Glomerular visceral epithelial cell (primary cell): ENCODE results near the gene CD6.

ENCODE experiments used
- DNase-seq: peaks from one replicate; pipeline ENCODE4 v3.0.0-alpha.2; 2016; ENCODE audit errors: extremely low spot score

The CD6 gene

GRCh38 chr11:60971520-60971919 is at the start of gene CD6:
CD6 (plus strand) TSS chr11:60971680; CDS start chr11:60971866, 186 bp downstream.
- DNase-seq = no peak

GRCh38 chr11:60921777-60922335 is 49.6 kb upstream of the CD6 start:
- no peak for DNase-seq

- no peak for DNase-seq
Measured at GRCh38 chr11:60922906-60923305, 48.6 kb upstream of the CD6 start.

- no peak for DNase-seq
Measured at GRCh38 chr11:60923326-60923725, 48.2 kb upstream of the CD6 start.

GRCh38 chr11:60923800-60924109 is 47.7 kb upstream of the CD6 start:
- DNase-seq = no peak

- peak; percentile 67 for DNase-seq
Measured at GRCh38 chr11:60924110-60924905, 47.2 kb upstream of the CD6 start, which contains the start of gene TMEM132A. TMEM132A (plus strand) TSS chr11:60924460; CDS start chr11:60924634, 174 bp downstream.

GRCh38 chr11:60924906-60925853 is 46.3 kb upstream of the CD6 start:
- peak; percentile 6 for DNase-seq

GRCh38 chr11:60925868-60926267 is 45.6 kb upstream of the CD6 start:
- peak; percentile 69 for DNase-seq

GRCh38 chr11:60926500-60926899 is 45.0 kb upstream of the CD6 start:
- no peak for DNase-seq

GRCh38 chr11:60927061-60927592 is 44.4 kb upstream of the CD6 start:
- DNase-seq = no peak

- DNase-seq = no peak
Measured at GRCh38 chr11:60927600-60927999, 43.9 kb upstream of the CD6 start.

- no peak for DNase-seq
Measured at GRCh38 chr11:60928563-60929001, 42.9 kb upstream of the CD6 start.

GRCh38 chr11:60929764-60930163 is 41.7 kb upstream of the CD6 start:
- no peak for DNase-seq

- no peak for DNase-seq
Measured at GRCh38 chr11:60930394-60930793, 41.1 kb upstream of the CD6 start.

- no peak for DNase-seq
Measured at GRCh38 chr11:60931917-60932316, 39.6 kb upstream of the CD6 start.

GRCh38 chr11:60932605-60933356 is 38.7 kb upstream of the CD6 start:
- DNase-seq = no peak

GRCh38 chr11:60933416-60934123 is 37.9 kb upstream of the CD6 start:
- no peak for DNase-seq

- no peak for DNase-seq
Measured at GRCh38 chr11:60934124-60934789, 37.2 kb upstream of the CD6 start.

GRCh38 chr11:60934790-60935605 is 36.5 kb upstream of the CD6 start:
- DNase-seq = no peak
